Sigmoid colon (tissue), 7 donors: ENCODE data around the gene SHISAL1. TPM values are rescaled to one million over a fixed set of nuclear protein-coding genes. Genes with fewer than 3 reads are reported as not detected.

Experiments
- DNase-seq: peaks from one replicate; pipeline ENCODE4 v3.0.0-alpha.2; 2019
- H3K27ac ChIP-seq, 4 donors: fragments of 200-600 bp; sonication (generic); one replicate each; pipeline ENCODE4 v1.5.1; 2016 to 2019; ENCODE audit warnings: mild to moderate bottlenecking in 1 of 4
- H3K27me3 ChIP-seq, 3 donors: fragments of 200-600 bp; sonication (generic); one replicate each; pipeline ENCODE4 v1.5.1; 2019; ENCODE audit warnings: mild to moderate bottlenecking in 1 of 3
- H3K36me3 ChIP-seq, 4 donors: fragments of 200-600 bp; sonication (generic); one replicate each; pipeline ENCODE4 v1.5.1; 2016 to 2019
- H3K4me1 ChIP-seq, 4 donors: fragments of 200-600 bp; sonication (generic); one replicate each; pipeline ENCODE4 v1.5.1; 2017 to 2019
- H3K4me3 ChIP-seq, 4 donors: fragments of 200-600 bp; sonication (generic); one replicate each; pipeline ENCODE4 v1.5.1; 2017 to 2019; ENCODE audit warnings: mild to moderate bottlenecking in 2 of 4, moderate library complexity in 1 of 4
- H3K9me3 ChIP-seq, 4 donors: fragments of 200-600 bp in 3 of 4; sonication (generic) in 3 of 4; one replicate each; pipeline versions ENCODE4 v1.5.1 to v1.6.1; 2013 to 2019
- CTCF ChIP-seq, 4 experiments: fragments of 450-650 bp in 3 of 4; fragments of 200-600 bp in 1 of 4; IDR thresholded peaks; one replicate each; pipeline ENCODE4 v1.5.1; 2016 to 2019; ENCODE audit warnings: antibody characterized with exemption in 4 of 4, mild to moderate bottlenecking in 3 of 4, moderate library complexity in 2 of 4
- EP300 ChIP-seq, 4 donors: sonication (generic); formaldehyde crosslinking; IDR thresholded peaks; one replicate each; pipeline ENCODE4 v1.6.1; 2017; ENCODE audit warnings: antibody characterized with exemption in 4 of 4
- POLR2A ChIP-seq, 2 donors: fragments of 450-650 bp; IDR thresholded peaks; one replicate each; pipeline ENCODE4 v1.6.1; 2016; ENCODE audit warnings: antibody characterized with exemption in 2 of 2, mild to moderate bottlenecking in 2 of 2, moderate library complexity in 2 of 2
- POLR2AphosphoS5 ChIP-seq, 4 donors: sonication (generic); formaldehyde crosslinking; IDR thresholded peaks; one replicate each; pipeline ENCODE4 v1.6.1; 2017; ENCODE audit warnings: antibody characterized with exemption in 4 of 4
- WGBS, 2 donors: extraction: QIAGEN DNeasy Blood & Tissue Kit; methylation state at CpG; one replicate each; pipeline ENCODE4 v1.1.7; 2013; 5-methylcytosine and 5-hydroxymethylcytosine counted together
- intact Hi-C: fragments of 100-400 bp; cut with DNase I; formaldehyde crosslinking; loops from one replicate; pipeline ENCODE4 v1.15.1; 2023
- polyA plus RNA-seq, 3 donors: library from polyadenylated mRNA; stranded (reverse); fragments of 200-250 nt; gene quantifications; one replicate each; pipeline ENCODE4 v1.2.3, GENCODE V29; 2013
- total RNA-seq, 4 donors: library from RNA; depleted of rRNA; stranded (reverse); fragments of >200 nt; gene quantifications; one replicate each; pipeline ENCODE4 v1.1.0, GENCODE V29; 2016
- donor health status: healthy with polysubstance abuse.
- donor health status: Bipolar disorder and iron deficiency.
- donor health status: healthy.

SHISAL1 gene
- total and polyA plus RNA-seq, 7 donors, result 0.23 to 32.4 (median 20.7) TPM

GRCh38 chr22:44351685-44352377 lies 39.1 kb upstream of the SHISAL1 start:
- intact Hi-C loops, result no loop called here
- no peaks in the 10 kb centered on the region for H3K27me3 ChIP-seq
- no peak overlapping the region for H3K4me3 ChIP-seq
- TF ChIP-seq CTCF (IDR thresholded peaks at IDR 0.05) (no peak), POLR2AphosphoS5 (IDR thresholded peaks at IDR 0.05) (peak in 3 of 4 donors; percentile 14 to 52 (median 33))
- WGBS, 2 donors, result 16 to 22% methylated on average over 11 of the region's 11 CpGs
- H3K36me3 ChIP-seq, result no peaks in the 10 kb centered on the region
- H3K9me3 ChIP-seq, result no peaks in the 10 kb centered on the region
- DNase-seq, result peak; percentile 89
- peaks cover 0 to 23% (median 16%) of the 10 kb centered on the region in 4 donors for H3K4me1 ChIP-seq
- H3K27ac ChIP-seq, result peak overlapping the region in 1 of 4 donors; percentile 58

- no peaks in the 10 kb centered on the region for H3K27me3 ChIP-seq
- intact Hi-C loops, result no loop called here
- WGBS, 2 donors, result 58 to 77% methylated on average over 6 of the region's 6 CpGs
- DNase-seq, result no peak
- H3K9me3 ChIP-seq, result no peaks in the 10 kb centered on the region
- H3K36me3 ChIP-seq, result no peaks in the 10 kb centered on the region
- no peak overlapping the region for H3K27ac ChIP-seq
- no peak for TF ChIP-seq POLR2AphosphoS5 (IDR thresholded peaks at IDR 0.05)
- no peak for TF ChIP-seq CTCF (IDR thresholded peaks at IDR 0.05)
- TF ChIP-seq POLR2A (IDR thresholded peaks at IDR 0.05), result no peak
- TF ChIP-seq EP300 (IDR thresholded peaks at IDR 0.05), result no peak
- H3K4me3 ChIP-seq, result no peak overlapping the region
- peaks cover 0 to 25% (median 16%) of the 10 kb centered on the region in 4 donors for H3K4me1 ChIP-seq
Measured at GRCh38 chr22:44351037-44351436, 38.3 kb upstream of the SHISAL1 start.

GRCh38 chr22:44349594-44349993 lies 36.8 kb upstream of the SHISAL1 start:
- peaks cover 0 to 25% (median 11%) of the 10 kb centered on the region in 4 donors for H3K4me1 ChIP-seq
- H3K36me3 ChIP-seq, result no peaks in the 10 kb centered on the region
- H3K9me3 ChIP-seq, result no peaks in the 10 kb centered on the region
- no peak for DNase-seq
- TF ChIP-seq POLR2A (IDR thresholded peaks at IDR 0.05) (no peak), CTCF (IDR thresholded peaks at IDR 0.05) (no peak), POLR2AphosphoS5 (IDR thresholded peaks at IDR 0.05) (no peak), EP300 (IDR thresholded peaks at IDR 0.05) (no peak)
- H3K27ac ChIP-seq, result no peak overlapping the region
- no peaks in the 10 kb centered on the region for H3K27me3 ChIP-seq
- intact Hi-C loops, result no loop called here
- H3K4me3 ChIP-seq, result no peak overlapping the region
- WGBS, 2 donors, result 56 to 69% methylated on average over 5 of the region's 5 CpGs

DNA sequence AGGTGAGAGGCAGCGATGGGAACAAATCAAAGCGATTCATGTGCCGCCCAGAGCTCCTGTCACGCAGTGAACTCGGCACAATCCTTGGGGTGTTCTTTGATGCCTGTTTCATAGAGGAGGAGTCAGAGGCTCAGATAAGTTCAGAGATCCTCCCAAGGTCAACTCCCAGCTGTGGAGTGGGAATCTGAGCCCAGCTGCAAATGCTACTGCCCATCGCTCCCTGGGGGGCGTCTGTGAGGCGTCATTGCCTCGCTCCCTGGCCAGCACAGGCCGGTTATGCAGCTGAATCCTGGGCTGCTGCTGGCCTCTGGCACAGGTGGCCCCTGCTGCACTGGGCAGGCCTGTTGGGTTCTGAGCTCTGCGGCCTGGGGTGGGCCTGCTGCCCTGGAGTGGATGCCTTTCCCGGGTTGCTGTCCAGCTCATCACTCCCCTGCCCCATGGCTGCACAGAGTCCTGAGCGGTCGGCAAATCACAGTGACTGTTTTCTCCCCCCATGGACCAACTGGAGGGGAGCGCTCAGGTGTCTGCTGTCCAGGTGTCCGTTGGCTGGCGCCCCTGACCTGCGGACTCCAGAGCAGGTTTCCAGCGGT lies 36.3 kb upstream of the SHISAL1 start:
- TF ChIP-seq POLR2AphosphoS5 (IDR thresholded peaks at IDR 0.05) (no peak), CTCF (IDR thresholded peaks at IDR 0.05) (no peak), POLR2A (IDR thresholded peaks at IDR 0.05) (no peak), EP300 (IDR thresholded peaks at IDR 0.05) (no peak)
- DNase-seq, result no peak
- 65 to 73% methylated on average over 19 of the region's 19 CpGs for WGBS, 2 donors
- H3K9me3 ChIP-seq, result no peaks in the 10 kb centered on the region
- no peaks in the 10 kb centered on the region for H3K27me3 ChIP-seq
- no peak overlapping the region for H3K27ac ChIP-seq
- peaks cover 0 to 25% (median 11%) of the 10 kb centered on the region in 4 donors for H3K4me1 ChIP-seq
- intact Hi-C loops, result no loop called here
- no peaks in the 10 kb centered on the region for H3K36me3 ChIP-seq
- H3K4me3 ChIP-seq, result no peak overlapping the region
